HUES6 (cell line): ENCODE measurements around the gene TTC23L.
"Not testable (repeated sequence)": the region's sequence is repeated elsewhere in the genome, so short reads cannot be mapped to it uniquely, and the experiment has no call there.

ENCODE experiments used
- H3K27ac ChIP-seq: 2 replicates; pipeline ENCODE4 v1.7.0; 2013; ENCODE audit warnings: low read depth, mild to moderate bottlenecking, low read length, inconsistent platforms
- H3K27me3 ChIP-seq: 2 replicates; pipeline ENCODE4 v1.6.1; 2013; ENCODE audit warnings: low read length; ENCODE audit not compliant: control insufficient read depth, insufficient read depth
- H3K36me3 ChIP-seq: 2 replicates; pipeline ENCODE4 v1.6.1; 2013; ENCODE audit warnings: low read length; ENCODE audit not compliant: control insufficient read depth, insufficient read depth
- H3K4me1 ChIP-seq: 2 replicates; pipeline ENCODE4 v1.6.1; 2013; ENCODE audit warnings: low read length; ENCODE audit not compliant: control insufficient read depth, insufficient read depth
- H3K4me3 ChIP-seq: 2 replicates; pipeline ENCODE4 v1.5.1; 2013; ENCODE audit warnings: low read depth, low read length
- H3K9ac ChIP-seq: one replicate; pipeline ENCODE4 v1.6.1; 2013; ENCODE audit warnings: mild to moderate bottlenecking, low read length
- H3K9me3 ChIP-seq: 2 replicates; pipeline ENCODE4 v1.6.1; 2013; ENCODE audit warnings: low read depth, low read length; ENCODE audit not compliant: control insufficient read depth, insufficient read depth

The TTC23L gene

GRCh38 chr5:34919077-34919476 lies 80.1 kb downstream of the TTC23L start:
- H3K4me3 ChIP-seq: no peak overlapping the region
- peaks cover 63% of the 10 kb centered on the region for H3K36me3 ChIP-seq
- H3K27ac ChIP-seq: no peak overlapping the region
- H3K9ac ChIP-seq: no peak overlapping the region
- H3K9me3 ChIP-seq: no peaks in the 10 kb centered on the region
- peaks cover 14% of the 10 kb centered on the region; the same call in 1 of the 2 replicates for H3K4me1 ChIP-seq
- H3K27me3 ChIP-seq: no peaks in the 10 kb centered on the region

GRCh38 chr5:34923256-34923655 lies 84.3 kb downstream of the TTC23L start:
- Histone ChIP-seq H3K36me3 (peaks cover 86% of the 10 kb centered on the region), H3K27ac (0 out of 2 replicates have a peak overlapping the region, but pooled peaks have one; percentile 62)
- H3K27me3 ChIP-seq, H3K4me1 ChIP-seq, H3K9ac ChIP-seq, H3K9me3 ChIP-seq, H3K4me3 ChIP-seq: not testable (repeated sequence)

- Histone ChIP-seq H3K27ac (peak overlapping the region; percentile 62; the same call in 1 of the 2 replicates), H3K9ac (no peak overlapping the region), H3K36me3 (peaks cover 80% of the 10 kb centered on the region), H3K4me1 (peaks cover 8% of the 10 kb centered on the region; the same call in 1 of the 2 replicates), H3K27me3 (no peaks in the 10 kb centered on the region), H3K9me3 (no peaks in the 10 kb centered on the region), H3K4me3 (no peak overlapping the region)
Measured at GRCh38 chr5:34923694-34924461, 84.9 kb downstream of the TTC23L start.

- H3K27ac ChIP-seq: peak overlapping the region; percentile 25; the same call in 1 of the 2 replicates
- peaks cover 75% of the 10 kb centered on the region for H3K36me3 ChIP-seq
- H3K9me3 ChIP-seq: no peaks in the 10 kb centered on the region
- peaks cover 8% of the 10 kb centered on the region; the same call in 1 of the 2 replicates for H3K4me1 ChIP-seq
- no peak overlapping the region for H3K4me3 ChIP-seq
- H3K9ac ChIP-seq: no peak overlapping the region
- H3K27me3 ChIP-seq: no peaks in the 10 kb centered on the region
Measured at GRCh38 chr5:34924462-34924765, 85.5 kb downstream of the TTC23L start.

GRCh38 chr5:34926318-34926888 lies 87.4 kb downstream of the TTC23L start:
- Histone ChIP-seq H3K36me3 (peaks cover 55% of the 10 kb centered on the region), H3K9ac (no peak overlapping the region), H3K9me3 (no peaks in the 10 kb centered on the region), H3K27me3 (no peaks in the 10 kb centered on the region), H3K27ac (no peak overlapping the region), H3K4me3 (no peak overlapping the region), H3K4me1 (peaks cover 18% of the 10 kb centered on the region; the same call in 1 of the 2 replicates)

GRCh38 chr5:34927785-34928184 lies 88.8 kb downstream of the TTC23L start:
- Histone ChIP-seq H3K4me3 (no peak overlapping the region), H3K27ac (no peak overlapping the region), H3K36me3 (peaks cover 46% of the 10 kb centered on the region), H3K9ac (no peak overlapping the region), H3K27me3 (no peaks in the 10 kb centered on the region), H3K4me1 (peaks cover 22% of the 10 kb centered on the region), H3K9me3 (no peaks in the 10 kb centered on the region)

GRCh38 chr5:34928267-34928666 lies 89.3 kb downstream of the TTC23L start:
- Histone ChIP-seq H3K4me3 (no peak overlapping the region), H3K9ac (no peak overlapping the region), H3K27me3 (no peaks in the 10 kb centered on the region), H3K36me3 (peaks cover 42% of the 10 kb centered on the region), H3K9me3 (no peaks in the 10 kb centered on the region), H3K4me1 (peaks cover 22% of the 10 kb centered on the region), H3K27ac (no peak overlapping the region)

- H3K9me3 ChIP-seq: no peaks in the 10 kb centered on the region
- H3K9ac ChIP-seq: peak within 1 kb of the TSS; percentile 73
- H3K27me3 ChIP-seq: no peaks in the 10 kb centered on the region
- H3K27ac ChIP-seq: peak within 1 kb of the TSS; percentile 58; the same call in 1 of the 2 replicates
- H3K4me3 ChIP-seq: peak within 1 kb of the TSS; percentile 70
- peaks cover 36% of the 10 kb centered on the region for H3K36me3 ChIP-seq
- peaks cover 14% of the 10 kb centered on the region for H3K4me1 ChIP-seq
Measured at GRCh38 chr5:34929134-34929719, 90.3 kb downstream of the TTC23L start, which contains the start of gene DNAJC21. Gene DNAJC21 (plus strand): TSS chr5:34929559. CDS start chr5:34929820, 261 bp downstream.

- H3K27me3 ChIP-seq: no peaks in the 10 kb centered on the region
- peak overlapping the region; percentile 70 for H3K4me3 ChIP-seq
- H3K36me3 ChIP-seq: peaks cover 30% of the 10 kb centered on the region
- H3K27ac ChIP-seq: peak overlapping the region; percentile 8; the same call in 1 of the 2 replicates
- H3K4me1 ChIP-seq: peaks cover 14% of the 10 kb centered on the region
- peak overlapping the region; percentile 73 for H3K9ac ChIP-seq
- no peaks in the 10 kb centered on the region for H3K9me3 ChIP-seq
Measured at GRCh38 chr5:34929720-34930461, 90.9 kb downstream of the TTC23L start.

- Histone ChIP-seq H3K9me3 (no peaks in the 10 kb centered on the region), H3K27me3 (no peaks in the 10 kb centered on the region), H3K4me3 (peak overlapping the region; percentile 70), H3K27ac (peak overlapping the region; percentile 58; the same call in 1 of the 2 replicates), H3K36me3 (peaks cover 30% of the 10 kb centered on the region), H3K4me1 (peaks cover 14% of the 10 kb centered on the region), H3K9ac (peak overlapping the region; percentile 73)
Measured at GRCh38 chr5:34930462-34930844, 91.5 kb downstream of the TTC23L start.
